GM18505 (cell line): Measurements from ENCODE around the gene IL17RE.
"Not testable (repeated sequence)": the region's sequence is repeated elsewhere in the genome, so short reads cannot be mapped to it uniquely, and the experiment has no call there.

ENCODE experiments used
- ATAC-seq: cut with Tn5 transposase; IDR thresholded peaks from one replicate; pipeline ENCODE4 v1.9.1; 2021; ENCODE audit not compliant: unreplicated experiment
- POLR2A ChIP-seq: IDR thresholded peaks from 4 replicates; pipeline ENCODE4 v1.6.1; 2011; ENCODE audit warnings: borderline replicate concordance; ENCODE audit not compliant: insufficient read depth, insufficient read length; ENCODE audit errors: extremely low read depth

IL17RE gene

GRCh38 chr3:9937486-9938238, 35.0 kb downstream of the IL17RE start:
- no peak for TF ChIP-seq POLR2A
- no peak for ATAC-seq

GRCh38 chr3:9938966-9939365, 36.3 kb downstream of the IL17RE start:
- no peak for ATAC-seq
- no peak for TF ChIP-seq POLR2A

GRCh38 chr3:9939906-9940305, 37.3 kb downstream of the IL17RE start:
- not testable (repeated sequence) for ATAC-seq

GRCh38 chr3:9940746-9941145, 38.1 kb downstream of the IL17RE start:
- no peak for ATAC-seq
- TF ChIP-seq POLR2A: no peak

GRCh38 chr3:9942164-9942563, 39.5 kb downstream of the IL17RE start:
- TF ChIP-seq POLR2A: no peak
- ATAC-seq: no peak

GRCh38 chr3:9942934-9943690, 40.5 kb downstream of the IL17RE start:
- no peak for ATAC-seq
- no peak for TF ChIP-seq POLR2A

- no peak for ATAC-seq
- no peak for TF ChIP-seq POLR2A
These were observed 41.6 kb downstream of the IL17RE start for GRCh38 chr3:9944271-9944670.

- ATAC-seq: no peak
- no peak for TF ChIP-seq POLR2A
These were observed 42.7 kb downstream of the IL17RE start for GRCh38 chr3:9945358-9945757.

- TF ChIP-seq POLR2A: peak; percentile 60
- ATAC-seq: peak; percentile 65
These were observed 43.7 kb downstream of the IL17RE start for GRCh38 chr3:9946112-9947024.

- TF ChIP-seq POLR2A: no peak
- ATAC-seq: no peak
These were observed 44.7 kb downstream of the IL17RE start for GRCh38 chr3:9947025-9947995.

GRCh38 chr3:9948586-9948985, 45.9 kb downstream of the IL17RE start:
- ATAC-seq: no peak
- no peak for TF ChIP-seq POLR2A

- no peak for TF ChIP-seq POLR2A
- ATAC-seq: no peak
These were observed 46.5 kb downstream of the IL17RE start for GRCh38 chr3:9949115-9949514.
